NT2/D1 (cell line): ENCODE data around the gene CCL1.
"Not testable (repeated sequence)": the region's sequence is repeated elsewhere in the genome, so short reads cannot be mapped to it uniquely, and the experiment has no call there.

Source experiments
- DNase-seq: peaks from one replicate; pipeline ENCODE4 v3.0.0-alpha.2; 2011; ENCODE audit warnings: low read depth, low spot score
- H3K27me3 ChIP-seq: 2 replicates; pipeline ENCODE4 v1.6.0; 2011; ENCODE audit warnings: mild to moderate bottlenecking; ENCODE audit not compliant: insufficient read length, insufficient read depth
- H3K36me3 ChIP-seq: 2 replicates; pipeline ENCODE4 v1.6.1; 2011; ENCODE audit warnings: mild to moderate bottlenecking, low read length, mixed read lengths; ENCODE audit not compliant: insufficient read depth, insufficient read length
- H3K4me1 ChIP-seq: 2 replicates; pipeline ENCODE4 v1.5.1; 2011; ENCODE audit not compliant: insufficient read depth, insufficient read length
- H3K4me3 ChIP-seq: 2 replicates; pipeline ENCODE4 v1.5.1; 2011; ENCODE audit warnings: low read depth; ENCODE audit not compliant: insufficient read length
- H3K9ac ChIP-seq: 2 replicates; pipeline ENCODE4 v1.6.0; 2011; ENCODE audit warnings: low read depth; ENCODE audit not compliant: insufficient read length
- H3K9me3 ChIP-seq: 2 replicates; pipeline ENCODE4 v1.5.1; 2011; ENCODE audit warnings: mild to moderate bottlenecking, low read length; ENCODE audit not compliant: insufficient read depth
- SUZ12 ChIP-seq: IDR thresholded peaks from 2 replicates; pipeline ENCODE4 v1.6.1; 2011; ENCODE audit not compliant: insufficient read length, insufficient read depth; ENCODE audit errors: extremely low read depth
- YY1 ChIP-seq: IDR thresholded peaks from 2 replicates; pipeline ENCODE4 v1.6.1; 2011; ENCODE audit not compliant: insufficient read length, insufficient read depth
- ZNF274 ChIP-seq: IDR thresholded peaks from 2 replicates; pipeline ENCODE4 v1.6.1; 2011; ENCODE audit warnings: mild to moderate bottlenecking, low read depth, low read length

The CCL1 gene

DNA sequence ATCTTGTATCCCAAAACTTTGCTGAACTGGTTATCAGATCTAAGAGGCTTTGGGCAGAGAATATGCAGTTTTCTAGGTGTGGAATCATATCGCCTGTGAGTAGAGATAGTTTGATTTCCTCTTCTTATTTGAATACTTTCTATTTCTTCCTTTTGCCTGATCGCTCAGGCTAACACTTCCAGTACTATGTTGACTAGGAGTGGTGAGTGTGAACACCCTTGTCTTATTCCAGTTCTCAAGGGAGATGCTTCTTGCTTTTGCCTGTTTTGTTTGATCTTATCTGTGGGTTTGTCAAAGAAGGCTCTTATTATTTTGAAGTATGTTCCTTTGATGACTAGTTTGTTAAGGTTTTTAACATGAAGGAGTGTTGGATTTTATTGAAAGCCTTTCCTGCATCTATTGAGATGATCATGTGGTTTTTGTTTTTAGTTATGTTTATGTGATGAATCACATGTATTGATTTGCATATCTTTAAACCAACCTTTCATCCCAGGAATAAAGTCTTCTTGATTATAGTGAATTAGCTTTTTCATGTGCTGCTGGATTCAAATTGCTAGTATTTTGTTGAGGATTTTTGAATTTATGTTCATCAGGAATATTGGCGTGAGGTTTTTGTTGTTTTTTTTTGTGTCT, 23.8 kb downstream of the CCL1 start:
- no peak for TF ChIP-seq YY1
- no peak for TF ChIP-seq ZNF274
- no peak for TF ChIP-seq SUZ12
- no peak overlapping the region for H3K9ac ChIP-seq
- no peaks in the 10 kb centered on the region for H3K36me3 ChIP-seq
- H3K27me3 ChIP-seq: no peaks in the 10 kb centered on the region
- H3K4me1 ChIP-seq: no peaks in the 10 kb centered on the region
- no peak overlapping the region for H3K4me3 ChIP-seq
- H3K9me3 ChIP-seq: no peaks in the 10 kb centered on the region
- DNase-seq: no peak

DNA sequence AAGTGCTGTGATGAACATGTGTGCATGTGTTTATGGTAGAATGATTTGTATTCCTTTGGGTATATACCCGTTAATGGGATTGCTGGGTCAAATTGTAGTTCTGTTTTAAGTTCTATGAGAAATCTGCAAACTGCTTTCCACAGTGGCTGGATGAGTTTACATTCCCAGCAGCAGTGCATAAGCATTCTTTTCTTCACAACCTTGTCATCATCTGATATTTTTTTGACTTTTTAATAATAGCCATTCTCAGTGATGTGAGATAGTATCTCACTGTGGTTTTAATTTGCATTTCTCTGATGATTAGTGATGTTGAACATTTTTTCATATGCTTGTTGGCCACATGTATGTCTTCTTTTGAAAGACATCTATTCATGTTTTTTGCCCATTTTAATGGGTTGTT, 25.3 kb downstream of the CCL1 start:
- H3K27me3 ChIP-seq: no peaks in the 10 kb centered on the region
- no peak overlapping the region for H3K9ac ChIP-seq
- DNase-seq: no peak
- H3K4me1 ChIP-seq: no peaks in the 10 kb centered on the region
- no peak for TF ChIP-seq ZNF274
- TF ChIP-seq YY1: no peak
- TF ChIP-seq SUZ12: no peak
- no peak overlapping the region for H3K4me3 ChIP-seq
- H3K9me3 ChIP-seq: no peaks in the 10 kb centered on the region
- H3K36me3 ChIP-seq: no peaks in the 10 kb centered on the region

DNA sequence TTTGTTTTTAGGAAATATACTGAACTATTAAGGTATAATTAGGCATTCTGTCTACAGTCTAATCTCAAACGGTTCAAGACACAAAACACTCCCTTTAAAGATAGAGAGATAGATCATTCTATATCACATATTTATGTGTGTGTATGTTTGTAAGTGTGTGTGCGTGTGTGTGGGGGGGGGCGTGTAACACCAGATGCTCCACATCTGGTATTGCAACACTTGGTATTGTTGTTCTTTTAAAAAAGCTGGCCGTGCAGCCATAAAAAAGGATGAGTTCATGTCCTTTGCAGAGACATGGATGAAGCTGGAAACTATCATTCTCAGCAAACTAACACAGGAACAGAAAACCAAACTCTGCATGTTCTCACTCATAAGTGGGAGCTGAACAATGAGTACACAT, 35.5 kb downstream of the CCL1 start:
- not testable (repeated sequence) for H3K4me1 ChIP-seq, H3K9me3 ChIP-seq, H3K9ac ChIP-seq, H3K36me3 ChIP-seq, H3K4me3 ChIP-seq, DNase-seq, H3K27me3 ChIP-seq

DNA sequence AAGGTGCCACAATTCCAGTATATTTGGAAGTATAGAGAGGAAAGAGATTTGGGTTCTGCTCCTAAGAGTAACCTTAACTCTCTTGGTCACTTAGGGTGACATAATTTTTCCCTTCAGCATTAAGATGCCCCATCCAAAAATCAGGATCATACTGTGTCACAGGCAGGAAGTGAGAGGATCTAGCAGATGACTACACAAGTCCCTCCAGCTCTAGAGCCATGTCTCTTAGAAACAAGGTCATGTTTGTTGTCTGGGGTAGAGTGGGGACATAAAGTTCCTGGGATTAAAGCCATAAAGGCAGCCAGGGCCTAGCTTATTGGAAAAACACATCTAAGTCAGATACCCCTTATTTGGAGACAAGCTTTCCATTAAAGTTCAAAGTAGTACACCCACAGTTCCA, 41.1 kb downstream of the CCL1 start:
- Histone ChIP-seq H3K4me1 (no peaks in the 10 kb centered on the region), H3K36me3 (no peaks in the 10 kb centered on the region), H3K9ac (no peak overlapping the region), H3K9me3 (no peaks in the 10 kb centered on the region; the same call in 1 of the 2 replicates), H3K4me3 (no peak overlapping the region), H3K27me3 (no peaks in the 10 kb centered on the region)
- DNase-seq: no peak
- no peak for TF ChIP-seq ZNF274
- no peak for TF ChIP-seq YY1
- TF ChIP-seq SUZ12: no peak

DNA sequence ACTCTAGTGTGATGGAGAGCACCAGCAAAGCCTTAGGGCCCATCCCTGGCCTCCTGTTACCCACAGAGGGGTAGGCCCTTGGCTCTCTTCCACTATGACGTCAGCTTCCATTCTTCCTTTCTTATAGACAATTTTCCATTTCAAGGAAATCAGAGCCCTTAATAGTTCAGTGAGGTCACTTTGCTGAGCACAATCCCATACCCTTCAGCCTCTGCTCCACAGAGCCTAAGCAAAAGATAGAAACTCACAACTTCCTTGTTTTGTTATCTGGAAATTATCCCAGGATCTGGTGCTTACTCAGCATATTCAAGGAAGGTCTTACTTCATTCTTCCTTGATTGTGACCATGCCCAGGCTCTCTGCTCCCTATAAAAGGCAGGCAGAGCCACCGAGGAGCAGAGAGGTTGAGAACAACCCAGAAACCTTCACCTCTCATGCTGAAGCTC, 44.0 kb downstream of the CCL1 start, which contains the start of gene CCL8:
CCL8 (plus strand) TSS at position 397 of the 445 bp plus-strand sequence. CDS start 67 bp downstream, outside the sequence.
- H3K9ac ChIP-seq: no peak within 1 kb of the TSS
- no peaks in the 10 kb centered on the region; the same call in 1 of the 2 replicates for H3K9me3 ChIP-seq
- no peak within 1 kb of the TSS for H3K4me3 ChIP-seq
- H3K4me1 ChIP-seq: no peaks in the 10 kb centered on the region
- H3K36me3 ChIP-seq: no peaks in the 10 kb centered on the region
- no peaks in the 10 kb centered on the region for H3K27me3 ChIP-seq
- DNase-seq: no peak
- no peak for TF ChIP-seq YY1
- TF ChIP-seq SUZ12: no peak
- no peak for TF ChIP-seq ZNF274

DNA sequence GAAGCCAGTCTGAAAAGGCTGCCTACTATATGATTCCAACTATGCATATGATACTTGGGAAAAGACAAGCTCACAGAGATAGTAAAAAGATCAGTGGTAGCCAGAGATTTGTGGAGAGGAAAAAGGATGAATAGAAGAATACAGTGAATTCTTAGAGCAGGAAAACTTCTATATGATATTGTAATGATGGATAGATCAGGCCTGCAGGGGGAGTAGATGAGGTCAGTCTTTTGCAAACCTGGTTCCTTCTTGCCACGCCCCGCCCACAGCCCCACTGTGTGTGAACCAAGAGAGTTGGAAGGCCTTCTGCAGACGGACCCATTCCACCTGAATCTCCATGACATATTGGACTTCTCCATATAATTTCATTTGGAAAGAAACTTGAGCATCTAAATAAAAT, 44.6 kb downstream of the CCL1 start:
- H3K4me3 ChIP-seq: no peak overlapping the region
- TF ChIP-seq SUZ12 (no peak), ZNF274 (no peak), YY1 (no peak)
- H3K9ac ChIP-seq: no peak overlapping the region
- no peaks in the 10 kb centered on the region for H3K9me3 ChIP-seq
- DNase-seq: no peak
- H3K4me1 ChIP-seq: no peaks in the 10 kb centered on the region
- no peaks in the 10 kb centered on the region for H3K27me3 ChIP-seq
- no peaks in the 10 kb centered on the region for H3K36me3 ChIP-seq

DNA sequence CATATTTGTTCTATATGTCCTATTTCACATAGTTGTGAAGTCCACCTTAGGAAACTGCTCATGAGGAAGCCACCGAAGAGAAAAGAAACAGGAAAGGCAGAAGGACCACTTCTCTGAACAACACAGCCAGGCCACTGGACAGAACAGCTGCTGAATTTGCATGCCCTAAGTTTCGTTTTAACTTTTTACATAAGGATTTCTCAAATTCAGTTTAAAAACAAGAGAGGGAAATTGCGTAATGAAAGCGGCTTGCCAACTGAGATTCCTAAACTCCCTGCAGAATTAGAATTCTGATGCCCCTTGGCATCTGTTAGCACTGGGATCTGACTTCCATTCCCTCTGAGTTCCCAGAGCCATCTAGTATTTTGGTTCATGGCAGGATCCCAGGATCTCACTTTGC, 48.8 kb downstream of the CCL1 start:
- no peaks in the 10 kb centered on the region for H3K27me3 ChIP-seq
- no peaks in the 10 kb centered on the region for H3K4me1 ChIP-seq
- H3K9me3 ChIP-seq: no peaks in the 10 kb centered on the region
- H3K4me3 ChIP-seq: no peak overlapping the region
- H3K36me3 ChIP-seq: no peaks in the 10 kb centered on the region
- DNase-seq: no peak
- H3K9ac ChIP-seq: no peak overlapping the region
- TF ChIP-seq ZNF274: no peak
- TF ChIP-seq SUZ12: no peak
- TF ChIP-seq YY1: no peak

DNA sequence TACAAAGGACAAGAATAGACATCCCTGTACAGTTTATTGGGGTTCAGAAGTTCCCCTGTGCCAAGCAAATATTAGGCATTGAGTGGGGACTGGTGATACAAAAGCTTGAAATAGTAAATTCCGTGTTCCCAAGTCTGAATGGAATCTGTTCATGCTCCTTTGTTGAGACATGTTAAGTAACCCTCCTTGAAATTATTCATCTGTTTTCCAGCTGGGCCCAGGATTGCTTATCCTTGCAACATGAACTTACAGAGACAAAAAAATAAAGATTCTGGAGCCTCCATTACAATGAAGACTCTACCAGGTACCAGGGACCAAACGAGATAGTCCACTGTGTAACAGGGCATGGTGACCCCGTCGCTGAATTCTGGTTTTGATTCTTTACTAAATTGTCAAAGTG, 49.9 kb downstream of the CCL1 start:
- no peak overlapping the region for H3K9ac ChIP-seq
- no peak overlapping the region for H3K4me3 ChIP-seq
- H3K36me3 ChIP-seq: no peaks in the 10 kb centered on the region
- DNase-seq: no peak
- no peaks in the 10 kb centered on the region for H3K4me1 ChIP-seq
- no peaks in the 10 kb centered on the region for H3K9me3 ChIP-seq
- TF ChIP-seq SUZ12: no peak
- TF ChIP-seq ZNF274: no peak
- TF ChIP-seq YY1: no peak
- no peaks in the 10 kb centered on the region for H3K27me3 ChIP-seq
